ENCODE results near the gene PIP5K1C. TPM values are rescaled to one million over a fixed set of nuclear protein-coding genes. Genes with fewer than 3 reads are reported as not detected.

PIP5K1C gene
- total RNA-seq, 1 donor from 2014 or later, result 75.7 TPM

DNA sequence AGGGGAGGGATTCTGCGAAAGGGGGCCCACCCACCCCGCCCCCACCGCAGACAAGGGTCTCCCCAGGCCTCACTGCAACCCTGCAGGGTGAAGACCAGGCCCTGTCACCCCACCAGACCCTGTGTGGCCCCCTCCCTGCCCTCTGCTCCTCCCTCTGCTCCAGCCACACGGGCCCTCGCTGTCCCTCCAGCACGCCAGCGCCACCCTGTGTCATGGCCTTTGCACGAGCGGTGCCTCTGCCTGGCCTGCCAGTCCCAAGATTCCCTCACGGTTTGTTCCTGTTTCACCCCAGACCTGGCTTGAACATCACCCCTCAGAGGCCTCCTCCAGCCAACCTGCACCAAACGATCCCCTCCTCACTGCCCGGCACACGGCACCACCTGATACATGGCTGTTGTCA lies 27.3 kb downstream of the PIP5K1C start:
- Mint-ChIP-seq H3K4me3 (ENCODE audit: unreplicated experiment) (no peak overlapping the region), H3K27me3 (ENCODE audit: unreplicated experiment) (no peaks in the 10 kb centered on the region), H3K9me3 (ENCODE audit: unreplicated experiment) (no peaks in the 10 kb centered on the region), H3K36me3 (ENCODE audit: unreplicated experiment) (no peaks in the 10 kb centered on the region), H3K4me1 (ENCODE audit: unreplicated experiment) (peaks cover 74% of the 10 kb centered on the region), H3K27ac (ENCODE audit: unreplicated experiment) (peak overlapping the region; percentile 50)
- DNase-seq (ENCODE audit: extremely low spot score, unreplicated experiment), result no peak
- TF ChIP-seq, protein P1, sequence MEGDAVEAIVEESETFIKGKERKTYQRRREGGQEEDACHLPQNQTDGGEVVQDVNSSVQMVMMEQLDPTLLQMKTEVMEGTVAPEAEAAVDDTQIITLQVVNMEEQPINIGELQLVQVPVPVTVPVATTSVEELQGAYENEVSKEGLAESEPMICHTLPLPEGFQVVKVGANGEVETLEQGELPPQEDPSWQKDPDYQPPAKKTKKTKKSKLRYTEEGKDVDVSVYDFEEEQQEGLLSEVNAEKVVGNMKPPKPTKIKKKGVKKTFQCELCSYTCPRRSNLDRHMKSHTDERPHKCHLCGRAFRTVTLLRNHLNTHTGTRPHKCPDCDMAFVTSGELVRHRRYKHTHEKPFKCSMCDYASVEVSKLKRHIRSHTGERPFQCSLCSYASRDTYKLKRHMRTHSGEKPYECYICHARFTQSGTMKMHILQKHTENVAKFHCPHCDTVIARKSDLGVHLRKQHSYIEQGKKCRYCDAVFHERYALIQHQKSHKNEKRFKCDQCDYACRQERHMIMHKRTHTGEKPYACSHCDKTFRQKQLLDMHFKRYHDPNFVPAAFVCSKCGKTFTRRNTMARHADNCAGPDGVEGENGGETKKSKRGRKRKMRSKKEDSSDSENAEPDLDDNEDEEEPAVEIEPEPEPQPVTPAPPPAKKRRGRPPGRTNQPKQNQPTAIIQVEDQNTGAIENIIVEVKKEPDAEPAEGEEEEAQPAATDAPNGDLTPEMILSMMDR (IDR thresholded peaks at IDR 0.05), result no peak

DNA sequence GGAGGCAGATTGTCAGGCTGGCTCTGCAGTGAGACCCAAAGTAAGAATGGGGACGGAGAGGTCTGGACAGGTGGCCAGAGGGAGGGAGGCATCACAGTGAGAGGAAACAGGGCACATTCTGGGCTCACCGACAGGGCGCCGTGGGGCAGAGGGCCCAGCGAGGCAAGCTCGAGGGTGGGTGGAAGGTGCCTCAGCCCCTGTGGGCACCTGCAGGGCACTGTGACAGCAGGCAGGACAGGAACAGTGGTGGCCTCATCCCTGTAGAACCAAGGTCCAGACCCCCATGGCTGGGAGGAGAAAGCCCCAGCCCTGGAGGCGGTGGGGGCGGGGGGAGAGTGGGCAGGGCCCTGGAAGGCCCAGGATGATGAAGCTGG lies 27.7 kb downstream of the PIP5K1C start:
- peak overlapping the region; percentile 97 for H3K27ac Mint-ChIP-seq (ENCODE audit: unreplicated experiment)
- no peaks in the 10 kb centered on the region for H3K27me3 Mint-ChIP-seq (ENCODE audit: unreplicated experiment)
- H3K4me1 Mint-ChIP-seq (ENCODE audit: unreplicated experiment), result peaks cover 75% of the 10 kb centered on the region
- no peak overlapping the region for H3K4me3 Mint-ChIP-seq (ENCODE audit: unreplicated experiment)
- no peaks in the 10 kb centered on the region for H3K9me3 Mint-ChIP-seq (ENCODE audit: unreplicated experiment)
- DNase-seq (ENCODE audit: extremely low spot score, unreplicated experiment), result no peak
- H3K36me3 Mint-ChIP-seq (ENCODE audit: unreplicated experiment), result no peaks in the 10 kb centered on the region
- TF ChIP-seq, protein P1 (IDR thresholded peaks at IDR 0.05), result no peak

DNA sequence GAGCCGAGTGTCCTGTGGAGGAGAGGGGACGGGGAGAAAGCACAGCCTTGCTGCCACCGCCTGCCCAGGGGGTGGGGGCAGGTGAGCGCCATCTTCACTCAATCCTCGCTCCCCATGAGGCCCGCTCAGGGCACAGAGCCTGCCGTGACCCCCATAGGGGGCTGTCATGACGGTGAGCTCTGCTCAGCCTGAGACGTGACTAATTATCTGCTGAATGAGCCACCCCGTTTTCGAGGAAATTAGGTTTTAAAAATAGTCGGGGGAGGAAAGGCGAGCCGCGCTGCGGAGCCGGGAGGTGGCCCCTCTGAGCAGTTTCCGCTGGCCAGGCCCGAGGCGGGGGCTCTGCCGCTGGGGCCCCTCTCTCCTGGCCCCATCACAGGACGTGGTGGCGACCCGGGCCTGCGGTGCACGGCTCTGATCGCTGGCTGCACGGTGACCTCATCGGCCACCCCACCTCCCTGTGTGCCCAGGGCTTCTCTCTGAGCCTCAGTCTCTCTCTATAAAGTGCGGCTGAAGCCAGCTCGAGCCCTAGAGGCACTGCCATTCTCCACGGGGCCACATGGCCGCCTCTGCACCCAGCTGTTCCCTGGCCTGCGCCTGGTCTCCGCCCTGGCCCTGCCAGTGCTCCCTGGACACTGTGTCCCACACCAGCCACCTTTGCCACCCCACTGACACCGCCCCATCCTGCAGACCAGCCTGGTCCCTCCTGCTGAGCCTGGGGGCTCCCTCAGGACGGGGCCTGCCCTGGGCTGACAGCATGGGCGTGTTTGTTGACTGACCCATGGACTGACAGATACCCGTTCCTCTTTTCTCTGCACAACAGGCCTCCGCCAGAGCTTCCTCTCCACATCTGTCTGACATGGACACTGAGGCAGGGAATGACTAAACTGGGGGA lies 28.3 kb downstream of the PIP5K1C start:
- Mint-ChIP-seq H3K9me3 (ENCODE audit: unreplicated experiment) (no peaks in the 10 kb centered on the region), H3K4me1 (ENCODE audit: unreplicated experiment) (peaks cover 71% of the 10 kb centered on the region), H3K4me3 (ENCODE audit: unreplicated experiment) (peak overlapping the region; percentile 38), H3K27me3 (ENCODE audit: unreplicated experiment) (no peaks in the 10 kb centered on the region), H3K27ac (ENCODE audit: unreplicated experiment) (peak overlapping the region; percentile 97), H3K36me3 (ENCODE audit: unreplicated experiment) (no peaks in the 10 kb centered on the region)
- DNase-seq (ENCODE audit: extremely low spot score, unreplicated experiment), result no peak
- TF ChIP-seq, protein P1 (IDR thresholded peaks at IDR 0.05), result peak; percentile 39

DNA sequence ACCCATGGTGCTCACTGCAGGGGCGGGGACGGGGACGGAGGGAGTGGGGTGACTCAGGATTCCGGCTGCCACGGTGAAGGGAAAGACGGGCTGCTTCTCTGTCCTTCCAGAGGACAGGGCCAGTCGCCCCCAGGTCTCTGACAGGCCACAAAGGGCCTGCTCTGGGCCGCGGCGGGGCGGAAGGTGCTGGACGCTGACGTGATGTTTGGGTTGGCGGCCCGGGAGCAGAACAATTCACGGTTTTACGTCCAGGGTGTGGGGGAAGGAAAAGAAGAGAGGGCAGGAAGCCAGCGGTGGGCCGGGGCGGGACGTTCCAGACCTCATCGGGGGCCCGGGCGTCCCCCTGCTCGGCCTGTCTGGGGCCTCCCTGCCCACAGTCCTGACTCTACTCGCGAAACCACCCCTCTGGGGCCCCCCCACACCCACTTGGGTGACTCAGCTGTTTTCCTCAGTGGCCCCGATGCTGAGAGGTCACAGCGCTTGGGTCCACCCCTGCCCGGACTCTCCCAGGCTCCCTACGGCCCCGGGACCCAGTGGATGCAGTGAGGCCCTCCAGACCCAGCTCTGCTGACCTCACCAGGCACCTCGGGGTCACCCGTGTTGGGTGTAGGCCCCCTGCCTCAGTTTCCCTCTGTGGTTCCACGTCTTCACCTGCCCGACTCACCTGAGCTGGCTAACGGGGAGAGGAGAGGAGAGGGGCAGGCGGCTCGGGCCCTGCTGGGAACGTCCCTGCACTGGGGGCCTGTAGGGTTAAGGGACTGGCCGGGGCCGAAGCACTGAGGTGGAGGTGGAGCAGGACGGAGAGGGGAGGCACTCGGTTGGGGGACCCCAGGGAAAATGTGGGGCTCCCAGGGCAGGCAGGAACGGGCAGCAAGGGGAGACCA lies 29.2 kb downstream of the PIP5K1C start:
- TF ChIP-seq, protein P1 (IDR thresholded peaks at IDR 0.05), result no peak
- Mint-ChIP-seq H3K9me3 (ENCODE audit: unreplicated experiment) (no peaks in the 10 kb centered on the region), H3K4me1 (ENCODE audit: unreplicated experiment) (peaks cover 72% of the 10 kb centered on the region), H3K4me3 (ENCODE audit: unreplicated experiment) (peak overlapping the region; percentile 68), H3K27ac (ENCODE audit: unreplicated experiment) (peak overlapping the region; percentile 97), H3K36me3 (ENCODE audit: unreplicated experiment) (no peaks in the 10 kb centered on the region), H3K27me3 (ENCODE audit: unreplicated experiment) (no peaks in the 10 kb centered on the region)
- DNase-seq (ENCODE audit: extremely low spot score, unreplicated experiment), result no peak
